Keratinocyte (primary cell): ENCODE results near the gene ACR. TPM values are rescaled to one million over a fixed set of nuclear protein-coding genes. Genes with fewer than 3 reads are reported as not detected.
"Not testable (repeated sequence)": the region's sequence is repeated elsewhere in the genome, so short reads cannot be mapped to it uniquely, and the experiment has no call there.

Source experiments
- DNase-seq: peaks from one replicate; pipeline ENCODE4 v3.0.0-alpha.2; 2011; ENCODE audit warnings: low read depth, missing footprints, low spot score
- FAIRE-seq: peaks from 2 replicates; lab custom pipeline; 2011; peaks lifted over from hg19 to GRCh38; lab: Jason Lieb, UNC
- H2AFZ ChIP-seq: 2 replicates; pipeline ENCODE4 v1.6.0; 2012; ENCODE audit warnings: low read length, control low read depth, inconsistent platforms; ENCODE audit not compliant: control insufficient read depth
- H3K27ac ChIP-seq: 2 replicates; pipeline ENCODE4 v1.5.1; 2011; ENCODE audit warnings: low read length; ENCODE audit not compliant: control insufficient read depth, insufficient read depth
- H3K27me3 ChIP-seq: 3 replicates; pipeline ENCODE4 v1.6.0; 2011; ENCODE audit warnings: low read length; ENCODE audit not compliant: control insufficient read depth, insufficient read depth; ENCODE audit errors: extremely low read depth
- H3K36me3 ChIP-seq, 2 experiments: 2 replicates in 1 of 2; 3 replicates in 1 of 2; pipeline ENCODE4 v1.5.1; 2011; ENCODE audit warnings: low read length in 2 of 2, mild to moderate bottlenecking in 1 of 2; ENCODE audit not compliant: control insufficient read depth in 2 of 2, insufficient read depth in 2 of 2; ENCODE audit errors: extremely low read depth in 1 of 2
- H3K4me1 ChIP-seq: 3 replicates; pipeline ENCODE4 v1.5.1; 2011; ENCODE audit warnings: low read length; ENCODE audit not compliant: control insufficient read depth, insufficient read depth; ENCODE audit errors: extremely low read depth
- H3K4me2 ChIP-seq: 3 replicates; pipeline ENCODE4 v1.6.0; 2011; ENCODE audit warnings: low read depth, low read length; ENCODE audit not compliant: control insufficient read depth, insufficient read depth; ENCODE audit errors: extremely low read depth
- H3K4me3 ChIP-seq, 3 experiments: fragments of 200-600 bp in 1 of 3; sonication (generic) in 1 of 3; 2 replicates in 2 of 3; 3 replicates in 1 of 3; pipeline ENCODE4 v1.5.1; 2011 to 2016; ENCODE audit warnings: low read length in 3 of 3, mild to moderate bottlenecking in 3 of 3, control low read depth in 2 of 3, inconsistent platforms in 1 of 3, low read depth in 1 of 3, mixed read lengths in 1 of 3, mixed run types in 1 of 3, moderate library complexity in 1 of 3; ENCODE audit not compliant: control insufficient read depth in 2 of 3, insufficient read depth in 2 of 3; ENCODE audit errors: extremely low read depth in 1 of 3
- H3K79me2 ChIP-seq: 2 replicates; pipeline ENCODE4 v1.6.0; 2012; ENCODE audit warnings: low read length; ENCODE audit not compliant: control insufficient read depth, insufficient read depth
- H3K9ac ChIP-seq: 3 replicates; pipeline ENCODE4 v1.6.0; 2011; ENCODE audit warnings: low read length; ENCODE audit not compliant: control insufficient read depth, insufficient read depth; ENCODE audit errors: extremely low read depth
- H3K9me1 ChIP-seq: 3 replicates; pipeline ENCODE4 v1.6.0; 2011; ENCODE audit warnings: low read length; ENCODE audit not compliant: control insufficient read depth, insufficient read depth; ENCODE audit errors: extremely low read depth
- H3K9me3 ChIP-seq: 2 replicates; pipeline ENCODE4 v1.5.1; 2012; ENCODE audit warnings: low read depth, low read length; ENCODE audit not compliant: control insufficient read depth
- H4K20me1 ChIP-seq: 3 replicates; pipeline ENCODE4 v1.6.0; 2011; ENCODE audit warnings: low read length; ENCODE audit not compliant: control insufficient read depth, insufficient read depth; ENCODE audit errors: extremely low read depth
- CTCF ChIP-seq, 3 experiments: IDR thresholded peaks in 1 of 3; conservative IDR thresholded peaks in 1 of 3; optimal IDR thresholded peaks in 1 of 3; 2 replicates in 2 of 3; 3 replicates in 1 of 3; pipeline versions ENCODE3 to v1.5.1; 2011; ENCODE audit warnings: low read length in 3 of 3, mild to moderate bottlenecking in 3 of 3, moderate library complexity in 2 of 3, control low read depth in 1 of 3, inconsistent platforms in 1 of 3; ENCODE audit not compliant: insufficient read depth in 2 of 3; ENCODE audit errors: extremely low read depth in 1 of 3
- EZH2 ChIP-seq: IDR thresholded peaks from one replicate; pipeline ENCODE4 v1.6.1; 2012; ENCODE audit warnings: inconsistent platforms, mild to moderate bottlenecking, low read length, moderate library complexity
- dilution Hi-C: fragments of 300-500 bp; cut with MboI; formaldehyde crosslinking; loops from one replicate; pipeline ENCODE4 v1.7.0; 2020; ENCODE audit warnings: low sequenced_read_pairs; ENCODE audit not compliant: extremely low pct_ligation_motif_present
- polyA plus RNA-seq, 5 experiments: library from polyadenylated mRNA; depleted of rRNA in 3 of 5; stranded (reverse) in 3 of 5; stranded (forward) in 1 of 5; unstranded in 1 of 5; fragments of >200 nt; gene quantifications; 1 replicate in 1 of 5; 2 replicates in 3 of 5; 3 replicates in 1 of 5; pipeline versions ENCODE4 v1.2.1 to v1.2.3, GENCODE V29; 2011 to 2012; ENCODE audit warnings: missing spikeins in 2 of 5, low read depth in 1 of 5, low replicate concordance in 1 of 5

Gene ACR
- polyA plus RNA-seq, 1 donor (not counting 4 experiments of a cell fraction or from before 2014, with no cell fraction given): not detected

GRCh38 chr22:50739894-50740293 lies 1.9 kb downstream of the ACR start:
- H3K4me2 ChIP-seq: no peak overlapping the region
- no peak for DNase-seq
- no peaks in the 10 kb centered on the region for H3K4me1 ChIP-seq
- no peak for FAIRE-seq
- H3K36me3 ChIP-seq: no peaks in the 10 kb centered on the region
- H3K9me1 ChIP-seq: no peaks in the 10 kb centered on the region
- no peak overlapping the region for H3K4me3 ChIP-seq
- H3K27ac ChIP-seq: no peak overlapping the region
- H3K79me2 ChIP-seq: no peaks in the 10 kb centered on the region
- no peak overlapping the region for H3K9ac ChIP-seq
- dilution Hi-C loops: no loop called here
- TF ChIP-seq EZH2 (no peak), CTCF (optimal IDR thresholded peaks at IDR 0.05 in 1 of 3, IDR thresholded peaks at IDR 0.05 in 1 of 3, conservative IDR thresholded peaks at IDR 0.05 in 1 of 3; ENCODE audit: extremely low read depth in 1 of 3, insufficient read depth in 2 of 3, low read length in 3 of 3) (no peak)
- peaks cover 6% of the 10 kb centered on the region for H3K27me3 ChIP-seq
- no peaks in the 10 kb centered on the region for H4K20me1 ChIP-seq
- no peak overlapping the region for H2AFZ ChIP-seq
- no peaks in the 10 kb centered on the region for H3K9me3 ChIP-seq

GRCh38 chr22:50740714-50741113 lies 2.7 kb downstream of the ACR start:
- H3K36me3 ChIP-seq, H3K9me3 ChIP-seq, H3K9ac ChIP-seq, H3K4me1 ChIP-seq, DNase-seq, dilution Hi-C loops, H2AFZ ChIP-seq, H3K27me3 ChIP-seq, H3K4me2 ChIP-seq, H3K79me2 ChIP-seq, H3K9me1 ChIP-seq, H4K20me1 ChIP-seq, H3K4me3 ChIP-seq, H3K27ac ChIP-seq: not testable (repeated sequence)
- peak; percentile 56 for FAIRE-seq

- H3K4me1 ChIP-seq, H2AFZ ChIP-seq, dilution Hi-C loops, H3K9me3 ChIP-seq, H3K27ac ChIP-seq, H3K79me2 ChIP-seq, DNase-seq, H3K36me3 ChIP-seq, H3K4me2 ChIP-seq, H3K9ac ChIP-seq, H3K27me3 ChIP-seq, H3K4me3 ChIP-seq, FAIRE-seq, H3K9me1 ChIP-seq, H4K20me1 ChIP-seq: not testable (repeated sequence)
Observed at GRCh38 chr22:50744424-50744823, 6.4 kb downstream of the ACR start.

GRCh38 chr22:50747521-50747920 lies 9.5 kb downstream of the ACR start:
- H3K9me1 ChIP-seq, FAIRE-seq, H3K27ac ChIP-seq, DNase-seq, H3K4me1 ChIP-seq, H3K79me2 ChIP-seq, H3K4me2 ChIP-seq, H3K27me3 ChIP-seq, dilution Hi-C loops, H3K9ac ChIP-seq, H3K4me3 ChIP-seq, H3K36me3 ChIP-seq, H2AFZ ChIP-seq, H3K9me3 ChIP-seq, H4K20me1 ChIP-seq: not testable (repeated sequence)
